ENCODE results near the gene ATP5F1C.
"Not testable (repeated sequence)": the region's sequence is repeated elsewhere in the genome, so short reads cannot be mapped to it uniquely, and the experiment has no call there.

- not testable (repeated sequence) for TF ChIP-seq CTCF (IDR thresholded peaks at IDR 0.05; ENCODE audit: low read depth, low read length, missing input control); SP1 (IDR thresholded peaks at IDR 0.05); ATF3 (IDR thresholded peaks at IDR 0.05)
These were observed 5.8 kb upstream of the ATP5F1C start for GRCh38 chr10:7782194-7782593.

All from liver (tissue), 3 donors.